Measurements from ENCODE around the gene NR4A2.

DNA sequence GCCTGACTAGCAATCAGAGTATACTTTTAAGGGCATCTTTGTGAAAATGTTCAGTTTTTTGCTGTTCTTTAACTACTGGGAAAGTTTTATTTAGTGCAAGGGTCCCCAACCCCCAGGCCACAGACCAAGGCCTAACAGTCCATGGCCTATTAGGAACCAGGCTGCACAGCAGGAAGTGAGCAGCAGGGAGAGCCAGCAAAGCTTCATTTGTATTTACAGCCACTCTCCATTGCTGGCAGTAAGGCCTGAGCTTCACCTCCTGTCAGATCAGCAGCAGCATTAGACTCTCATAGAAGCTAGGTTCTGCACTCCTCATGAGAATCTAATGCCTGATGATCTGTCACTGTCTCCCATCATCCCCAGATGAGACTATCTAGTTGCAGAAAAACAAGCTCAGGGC is 17.1 kb upstream of the NR4A2 start:
- no peak for TF ChIP-seq POLR2A (IDR thresholded peaks at IDR 0.05)
- TF ChIP-seq, protein P1, sequence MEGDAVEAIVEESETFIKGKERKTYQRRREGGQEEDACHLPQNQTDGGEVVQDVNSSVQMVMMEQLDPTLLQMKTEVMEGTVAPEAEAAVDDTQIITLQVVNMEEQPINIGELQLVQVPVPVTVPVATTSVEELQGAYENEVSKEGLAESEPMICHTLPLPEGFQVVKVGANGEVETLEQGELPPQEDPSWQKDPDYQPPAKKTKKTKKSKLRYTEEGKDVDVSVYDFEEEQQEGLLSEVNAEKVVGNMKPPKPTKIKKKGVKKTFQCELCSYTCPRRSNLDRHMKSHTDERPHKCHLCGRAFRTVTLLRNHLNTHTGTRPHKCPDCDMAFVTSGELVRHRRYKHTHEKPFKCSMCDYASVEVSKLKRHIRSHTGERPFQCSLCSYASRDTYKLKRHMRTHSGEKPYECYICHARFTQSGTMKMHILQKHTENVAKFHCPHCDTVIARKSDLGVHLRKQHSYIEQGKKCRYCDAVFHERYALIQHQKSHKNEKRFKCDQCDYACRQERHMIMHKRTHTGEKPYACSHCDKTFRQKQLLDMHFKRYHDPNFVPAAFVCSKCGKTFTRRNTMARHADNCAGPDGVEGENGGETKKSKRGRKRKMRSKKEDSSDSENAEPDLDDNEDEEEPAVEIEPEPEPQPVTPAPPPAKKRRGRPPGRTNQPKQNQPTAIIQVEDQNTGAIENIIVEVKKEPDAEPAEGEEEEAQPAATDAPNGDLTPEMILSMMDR (IDR thresholded peaks at IDR 0.05): no peak
